ENCODE measurements around the gene KIF27. TPM values are rescaled to one million over a fixed set of nuclear protein-coding genes. Genes with fewer than 3 reads are reported as not detected.
"Not testable (repeated sequence)": the region's sequence is repeated elsewhere in the genome, so short reads cannot be mapped to it uniquely, and the experiment has no call there.

KIF27 gene
- total RNA-seq, 2 donors from 2014 or later = 3.4 to 11.2 TPM

DNA sequence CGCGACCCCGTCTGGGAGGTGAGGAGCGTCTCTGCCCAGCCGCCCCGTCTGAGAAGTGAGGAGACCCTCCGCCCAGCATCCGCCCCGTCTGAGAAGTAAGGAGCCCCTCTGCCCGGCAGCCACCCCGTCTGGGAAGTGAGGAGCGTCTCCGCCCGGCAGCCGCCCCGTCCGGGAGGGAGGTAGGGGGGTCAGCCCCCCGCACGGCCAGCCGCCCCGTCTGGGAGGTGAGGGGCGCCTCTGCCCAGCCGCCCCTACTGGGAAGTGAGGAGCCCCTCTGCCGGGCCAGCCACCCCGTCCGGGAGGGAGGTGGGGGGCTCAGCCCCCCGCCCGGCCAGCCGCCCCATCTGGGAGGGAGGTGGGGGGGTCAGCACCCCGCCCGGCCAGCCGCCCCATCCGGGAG, 117.3 kb downstream of the KIF27 start:
- H3K4me1 ChIP-seq (replicated peaks); H3K36me3 ChIP-seq; H3K9me3 ChIP-seq; H3K27me3 ChIP-seq (replicated peaks; ENCODE audit: insufficient read depth); DNase-seq (ENCODE audit: low spot score); intact Hi-C loops (cut with DNase I); H3K4me3 ChIP-seq; H3K27ac ChIP-seq: not testable (repeated sequence)
- 98% methylated on average over 17 of the region's 33 CpGs for WGBS

DNA sequence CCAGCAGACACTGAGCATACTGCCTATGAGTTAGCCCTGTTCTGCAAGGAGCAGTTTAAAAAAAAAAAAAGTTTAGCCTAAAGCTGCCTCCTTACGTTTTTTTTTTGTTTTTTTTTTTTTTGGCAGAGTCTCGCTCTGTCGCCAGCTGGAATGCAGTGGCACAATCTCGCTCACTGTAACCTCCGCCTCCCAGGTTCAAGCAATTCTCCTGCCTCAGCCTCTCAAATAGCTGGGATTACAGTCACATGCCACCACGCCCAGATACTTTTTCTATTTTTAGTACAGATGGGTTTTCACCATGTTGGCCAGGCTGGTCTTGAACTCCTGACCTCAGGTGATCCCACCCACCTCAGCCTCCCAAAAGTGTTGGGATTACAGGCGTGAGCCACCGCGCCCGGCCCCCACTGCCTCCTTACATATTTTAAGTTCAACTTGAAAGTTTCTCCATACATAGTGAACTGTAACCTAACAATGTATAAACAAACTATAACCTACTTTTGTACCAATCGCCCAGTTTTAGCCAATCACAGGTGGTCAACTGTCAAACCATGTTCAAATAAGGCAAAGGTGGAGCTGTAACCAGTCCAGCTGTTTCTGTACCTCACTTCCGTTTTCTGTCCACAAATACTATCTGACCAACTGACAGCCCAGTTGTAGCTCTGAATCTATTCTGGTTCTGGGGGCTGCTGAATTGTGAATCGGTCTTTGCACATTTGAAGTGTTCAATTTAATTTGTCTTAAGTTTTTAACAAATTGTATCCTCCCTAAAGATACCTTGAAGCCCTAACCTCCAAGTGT, 120.8 kb downstream of the KIF27 start:
- H3K4me1 ChIP-seq (replicated peaks) = no peaks in the 10 kb centered on the region
- WGBS = 91% methylated on average over 13 of the region's 13 CpGs
- peaks cover 0 to 6% of the 10 kb centered on the region in 2 donors for H3K36me3 ChIP-seq
- no peaks in the 10 kb centered on the region for H3K27me3 ChIP-seq (replicated peaks; ENCODE audit: insufficient read depth)
- no peak for DNase-seq (ENCODE audit: low spot score)
- intact Hi-C loops (cut with DNase I) = no loop called here
- TF ChIP-seq POLR2A (IDR thresholded peaks at IDR 0.05) = no peak
- TF ChIP-seq POLR2AphosphoS5 (IDR thresholded peaks at IDR 0.05) = no peak
- TF ChIP-seq, protein P1, sequence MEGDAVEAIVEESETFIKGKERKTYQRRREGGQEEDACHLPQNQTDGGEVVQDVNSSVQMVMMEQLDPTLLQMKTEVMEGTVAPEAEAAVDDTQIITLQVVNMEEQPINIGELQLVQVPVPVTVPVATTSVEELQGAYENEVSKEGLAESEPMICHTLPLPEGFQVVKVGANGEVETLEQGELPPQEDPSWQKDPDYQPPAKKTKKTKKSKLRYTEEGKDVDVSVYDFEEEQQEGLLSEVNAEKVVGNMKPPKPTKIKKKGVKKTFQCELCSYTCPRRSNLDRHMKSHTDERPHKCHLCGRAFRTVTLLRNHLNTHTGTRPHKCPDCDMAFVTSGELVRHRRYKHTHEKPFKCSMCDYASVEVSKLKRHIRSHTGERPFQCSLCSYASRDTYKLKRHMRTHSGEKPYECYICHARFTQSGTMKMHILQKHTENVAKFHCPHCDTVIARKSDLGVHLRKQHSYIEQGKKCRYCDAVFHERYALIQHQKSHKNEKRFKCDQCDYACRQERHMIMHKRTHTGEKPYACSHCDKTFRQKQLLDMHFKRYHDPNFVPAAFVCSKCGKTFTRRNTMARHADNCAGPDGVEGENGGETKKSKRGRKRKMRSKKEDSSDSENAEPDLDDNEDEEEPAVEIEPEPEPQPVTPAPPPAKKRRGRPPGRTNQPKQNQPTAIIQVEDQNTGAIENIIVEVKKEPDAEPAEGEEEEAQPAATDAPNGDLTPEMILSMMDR (IDR thresholded peaks at IDR 0.05) = no peak
- H3K27ac ChIP-seq = no peak overlapping the region
- H3K9me3 ChIP-seq = no peaks in the 10 kb centered on the region
- H3K4me3 ChIP-seq = no peak overlapping the region

DNA sequence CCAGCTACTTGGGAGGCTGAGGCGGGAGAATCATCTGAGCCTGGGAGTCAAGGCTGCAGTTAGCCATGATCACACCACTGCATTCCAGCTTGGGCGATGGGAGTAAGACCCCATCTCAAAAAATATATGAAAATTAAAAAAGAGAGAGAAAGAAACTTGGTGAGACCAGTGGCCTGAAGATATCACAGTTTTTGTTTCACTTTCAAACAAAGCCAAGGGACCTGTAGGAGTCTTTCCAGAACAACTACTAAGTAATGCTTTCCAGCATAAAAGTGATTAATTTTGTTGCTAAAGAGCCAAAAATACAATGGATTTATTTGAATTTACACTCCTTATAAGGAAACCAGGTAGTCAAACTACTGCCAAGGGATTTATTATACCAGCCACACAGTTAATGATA, 127.2 kb downstream of the KIF27 start:
- H3K27me3 ChIP-seq (replicated peaks; ENCODE audit: insufficient read depth) = no peaks in the 10 kb centered on the region
- H3K4me1 ChIP-seq (replicated peaks) = no peaks in the 10 kb centered on the region
- DNase-seq (ENCODE audit: low spot score) = no peak
- H3K9me3 ChIP-seq = no peaks in the 10 kb centered on the region
- TF ChIP-seq POLR2A (IDR thresholded peaks at IDR 0.05) (no peak), POLR2AphosphoS5 (IDR thresholded peaks at IDR 0.05) (no peak)
- TF ChIP-seq, protein P1 (IDR thresholded peaks at IDR 0.05) = no peak
- no peak overlapping the region for H3K27ac ChIP-seq
- no peaks in the 10 kb centered on the region for H3K36me3 ChIP-seq
- H3K4me3 ChIP-seq = no peak overlapping the region
- intact Hi-C loops (cut with DNase I) = no loop called here
- WGBS = 98% methylated on average over 2 of the region's 2 CpGs

DNA sequence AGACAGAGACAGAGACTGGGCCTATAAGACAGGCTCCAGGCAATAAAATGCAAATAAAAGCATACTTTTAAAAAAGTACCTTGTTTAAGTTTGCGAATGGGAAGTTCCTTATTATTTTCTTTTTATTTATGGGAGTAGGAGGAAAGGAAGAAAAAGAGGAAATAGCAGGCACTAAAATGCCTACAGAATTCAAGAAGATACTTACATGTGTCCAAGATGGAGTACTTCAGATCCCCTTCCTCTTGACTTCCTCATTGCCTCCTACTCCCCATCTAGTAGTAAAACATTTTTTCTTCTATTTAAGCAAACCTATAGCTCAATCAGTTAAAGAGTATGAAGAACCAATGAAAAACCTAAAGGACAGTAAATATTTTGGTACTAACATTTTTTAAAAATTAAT, 128.5 kb downstream of the KIF27 start:
- H3K4me1 ChIP-seq (replicated peaks) = no peaks in the 10 kb centered on the region
- H3K27ac ChIP-seq = no peak overlapping the region
- no peak overlapping the region for H3K4me3 ChIP-seq
- TF ChIP-seq, protein P1 (IDR thresholded peaks at IDR 0.05) = no peak
- TF ChIP-seq POLR2AphosphoS5 (IDR thresholded peaks at IDR 0.05) = no peak
- TF ChIP-seq POLR2A (IDR thresholded peaks at IDR 0.05) = no peak
- WGBS = 69% methylated on average over 1 of the region's 1 CpG
- intact Hi-C loops (cut with DNase I) = no loop called here
- DNase-seq (ENCODE audit: low spot score) = no peak
- no peaks in the 10 kb centered on the region for H3K27me3 ChIP-seq (replicated peaks; ENCODE audit: insufficient read depth)
- no peaks in the 10 kb centered on the region for H3K36me3 ChIP-seq
- no peaks in the 10 kb centered on the region for H3K9me3 ChIP-seq

Small RNA genes lying within 50 kb of the gene (microRNA-seq; reads per million reads assigned to microRNA genes)
- 17.0 reads per million, percentile 57 among the genes with 10 or more reads in this experiment for gene MIR7-1

Other genes starting within 250 kb of the KIF27 start
- gene UBQLN1, start 213.5 kb downstream of the KIF27 start, total RNA-seq = 100 to 1,000 TPM; 106 to 155 TPM
- gene GKAP1, start 103.7 kb downstream of the KIF27 start, total RNA-seq = 10 to 100 TPM; 10.2 to 26.1 TPM
- 100 to 1,000 TPM; 447 to 480 TPM for gene HNRNPK, start 58.8 kb upstream of the KIF27 start, total RNA-seq
- gene RMI1, start 59.4 kb upstream of the KIF27 start, total RNA-seq = 10 to 100 TPM in 1 of 2 donors, 1 to 10 TPM in 1; 8.7 to 18.1 TPM

All from prostate gland (tissue), 2 donors.